ENCODE results near the gene ZNF217. TPM values are rescaled to one million over a fixed set of nuclear protein-coding genes. Genes with fewer than 3 reads are reported as not detected.

The ZNF217 gene
- total and polyA plus RNA-seq, 9 of the 15 experiments (the other 6 are each of a cell fraction or from before 2014, with no cell fraction given), result 3.0 to 41.8 (median 16.8) TPM

- TF ChIP-seq NCOA2 (IDR thresholded peaks at IDR 0.05; ENCODE audit: partially characterized antibody in 2 of 2), result no peak
- TF ChIP-seq DIDO1 (tag; IDR thresholded peaks at IDR 0.05; ENCODE audit: low read depth), result no peak
- TF ChIP-seq ZNF140 (CRISPR knock-in tag; IDR thresholded peaks at IDR 0.05), result no peak
- TF ChIP-seq CTCF (IDR thresholded peaks at IDR 0.05 in 2 of 3, conservative IDR thresholded peaks at IDR 0.05 in 1 of 3; ENCODE audit: insufficient read depth in 2 of 3, low read depth in 1 of 3, low read length in 3 of 3), result no peak
- peak; percentile 64 for TF ChIP-seq VEZF1 (CRISPR knock-in tag; IDR thresholded peaks at IDR 0.05)
- TF ChIP-seq AFF1 (IDR thresholded peaks at IDR 0.05; ENCODE audit: low read depth in 1 of 2, partially characterized antibody in 2 of 2), result peak; percentile 27 to 64
- no peak for TF ChIP-seq ARID3B (CRISPR knock-in tag; IDR thresholded peaks at IDR 0.05; ENCODE audit: borderline replicate concordance)
- TF ChIP-seq GABPB2 (CRISPR knock-in tag; conservative IDR thresholded peaks at IDR 0.05), result no peak
- TF ChIP-seq MBD1 (CRISPR knock-in tag; IDR thresholded peaks at IDR 0.05), result no peak
- no peak for TF ChIP-seq HCFC1 (IDR thresholded peaks at IDR 0.05; ENCODE audit: low read depth, low read length)
- peak; percentile 71 for TF ChIP-seq NFRKB (IDR thresholded peaks at IDR 0.05; ENCODE audit: low read depth)
- 0 out of 2 replicates have a peak, but pooled peaks have one; percentile 45 for TF ChIP-seq JUND (IDR thresholded peaks at IDR 0.05; ENCODE audit: borderline replicate concordance, low read depth, low read length)
- TF ChIP-seq JUND (tag; IDR thresholded peaks at IDR 0.05; ENCODE audit: borderline replicate concordance, low read depth, low read length), result no peak
- 0 out of 2 replicates have a peak, but pooled peaks have one; percentile 16 for TF ChIP-seq ZSCAN32 (CRISPR knock-in tag; IDR thresholded peaks at IDR 0.05)
These were observed 15.1 kb upstream of the ZNF217 start (continued) for GRCh38 chr20:53608456-53609452.
